SJCRH30 (cell line): ENCODE measurements around the gene ARAP2. TPM values are rescaled to one million over a fixed set of nuclear protein-coding genes. Genes with fewer than 3 reads are reported as not detected.

ENCODE experiments used
- DNase-seq, 2 experiments: peaks; one replicate each; pipeline ENCODE4 v3.0.0-alpha.2; 2015 to 2020
- H3K27ac ChIP-seq: fragments of 250-450 bp; sonication (Bioruptor Pico); 2 replicates; pipeline ENCODE4 v1.5.1; 2020; ENCODE audit warnings: mild to moderate bottlenecking, moderate library complexity
- H3K27me3 ChIP-seq: fragments of 250-450 bp; sonication (Bioruptor Pico); 2 replicates; pipeline ENCODE4 v1.5.1; 2020; ENCODE audit warnings: mild to moderate bottlenecking, moderate library complexity
- H3K36me3 ChIP-seq: fragments of 250-450 bp; sonication (Bioruptor Pico); 2 replicates; pipeline ENCODE4 v1.5.1; 2020; ENCODE audit warnings: mild to moderate bottlenecking, moderate library complexity
- H3K4me1 ChIP-seq: fragments of 250-450 bp; sonication (Bioruptor Pico); 2 replicates; pipeline ENCODE4 v1.5.1; 2020; ENCODE audit warnings: mild to moderate bottlenecking, moderate library complexity
- H3K4me3 ChIP-seq: fragments of 250-450 bp; sonication (Bioruptor Pico); 2 replicates; pipeline ENCODE4 v1.5.1; 2020; ENCODE audit warnings: mild to moderate bottlenecking, moderate library complexity
- H3K9me3 ChIP-seq: fragments of 250-450 bp; sonication (Bioruptor Pico); replicated peaks from 2 replicates; pipeline ENCODE4 v1.5.1; 2020; ENCODE audit warnings: mild to moderate bottlenecking, moderate library complexity
- total RNA-seq: library from RNA; depleted of rRNA; stranded (reverse); fragments of >200 nt; shearing (Covaris generic); gene quantifications from 2 replicates; pipeline ENCODE4 v1.2.3, GENCODE V29; 2014

The ARAP2 gene
- total RNA-seq, 1 experiment from 2014 or later, result 1.3 TPM

DNA sequence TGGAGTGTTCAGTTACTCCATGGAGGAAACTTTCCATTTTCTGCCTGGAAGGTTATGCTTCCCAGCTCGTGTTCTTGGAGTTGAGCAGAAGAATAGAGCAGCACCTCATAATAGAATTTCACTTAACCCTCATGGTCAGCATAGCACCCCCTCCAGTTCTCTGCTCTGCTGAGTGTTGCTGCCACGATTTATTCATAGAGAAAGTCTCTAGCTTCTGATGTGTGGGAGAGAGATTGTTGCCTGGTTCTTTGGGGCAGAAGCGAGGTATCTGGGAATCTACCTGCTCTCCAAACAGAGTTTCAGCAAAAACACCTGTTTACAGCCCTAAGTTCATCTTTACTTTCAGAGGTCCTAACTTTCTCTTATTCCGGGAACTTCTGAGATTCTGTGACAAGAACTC, 33.2 kb upstream of the ARAP2 start:
- H3K27ac ChIP-seq, result no peak overlapping the region
- H3K9me3 ChIP-seq, result no peaks in the 10 kb centered on the region
- 0 out of 2 replicates have a peak, but pooled peaks cover 3% of the 10 kb centered on the region for H3K27me3 ChIP-seq
- H3K4me1 ChIP-seq, result no peaks in the 10 kb centered on the region
- no peak overlapping the region for H3K4me3 ChIP-seq
- no peaks in the 10 kb centered on the region for H3K36me3 ChIP-seq
- no peak for DNase-seq

GRCh38 chr4:36274158-36274557, 29.8 kb upstream of the ARAP2 start:
- Histone ChIP-seq H3K27me3 (no peaks in the 10 kb centered on the region), H3K27ac (no peak overlapping the region), H3K36me3 (no peaks in the 10 kb centered on the region), H3K9me3 (no peaks in the 10 kb centered on the region), H3K4me1 (no peaks in the 10 kb centered on the region), H3K4me3 (no peak overlapping the region)
- DNase-seq, result no peak

- H3K9me3 ChIP-seq, result no peaks in the 10 kb centered on the region
- no peak overlapping the region for H3K27ac ChIP-seq
- no peak for DNase-seq
- no peaks in the 10 kb centered on the region for H3K4me1 ChIP-seq
- H3K4me3 ChIP-seq, result no peak overlapping the region
- H3K27me3 ChIP-seq, result no peaks in the 10 kb centered on the region
- no peaks in the 10 kb centered on the region for H3K36me3 ChIP-seq
These were observed 29.0 kb upstream of the ARAP2 start for GRCh38 chr4:36273276-36273675.

- peaks cover 3% of the 10 kb centered on the region; the same call in 1 of the 2 replicates for H3K4me1 ChIP-seq
- no peaks in the 10 kb centered on the region for H3K27me3 ChIP-seq
- no peaks in the 10 kb centered on the region for H3K36me3 ChIP-seq
- H3K4me3 ChIP-seq, result no peak overlapping the region
- no peak overlapping the region for H3K27ac ChIP-seq
- no peaks in the 10 kb centered on the region for H3K9me3 ChIP-seq
- no peak for DNase-seq
These were observed 25.3 kb upstream of the ARAP2 start for GRCh38 chr4:36269533-36270173.

DNA sequence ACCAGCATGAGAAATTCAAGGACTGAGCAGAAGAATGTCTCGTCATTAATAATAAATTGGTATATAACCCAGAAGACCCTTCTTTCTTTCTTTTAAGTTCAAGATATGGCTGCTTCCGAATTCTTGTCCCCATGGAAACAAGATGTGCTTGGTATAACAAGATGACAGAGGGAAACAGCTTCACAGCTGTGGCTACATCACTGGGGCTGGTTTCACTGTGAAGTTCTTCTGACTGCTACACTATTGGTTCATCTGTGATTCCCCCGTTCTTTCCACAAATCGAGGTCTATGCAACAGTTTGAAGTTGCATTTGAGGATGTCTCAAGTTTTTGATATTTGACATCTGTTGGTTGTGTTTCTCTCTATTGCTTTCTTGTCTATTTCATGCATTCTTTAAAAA, 24.8 kb upstream of the ARAP2 start:
- no peak overlapping the region for H3K4me3 ChIP-seq
- no peaks in the 10 kb centered on the region for H3K36me3 ChIP-seq
- DNase-seq, result no peak

DNA sequence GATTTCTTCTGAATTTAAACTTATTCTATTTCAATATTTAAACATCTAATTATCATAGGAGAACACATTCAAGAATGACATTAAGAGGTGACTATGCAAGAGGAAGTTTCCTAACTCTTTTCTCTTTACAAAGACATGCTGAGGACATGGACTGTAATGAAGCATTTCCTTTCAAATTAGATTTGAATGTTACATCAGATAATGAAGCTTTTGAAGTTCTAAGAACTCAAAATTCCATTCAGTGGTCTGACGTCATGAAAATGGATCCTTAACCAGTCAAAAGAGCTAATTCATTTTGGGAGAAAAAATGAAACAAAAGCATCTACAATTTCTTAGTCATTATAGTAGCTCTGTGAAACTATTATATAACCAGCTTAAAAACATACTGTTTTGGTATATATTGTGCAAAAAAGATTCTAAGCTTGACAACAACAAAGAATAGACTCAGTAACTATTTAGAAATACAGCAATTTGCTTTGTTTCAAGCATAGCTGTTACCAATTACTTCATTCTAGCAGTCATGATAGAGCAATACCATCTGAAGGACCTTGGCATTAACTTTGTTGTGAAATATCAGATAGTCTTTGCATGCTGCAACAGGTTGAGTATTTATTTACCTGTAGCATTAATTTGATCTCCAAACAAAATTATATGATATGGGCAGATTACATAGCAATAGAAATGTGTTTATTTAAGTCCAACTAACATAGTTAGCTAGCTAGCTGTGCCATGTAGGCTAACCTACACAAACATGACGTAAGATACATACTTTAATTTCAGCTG, 23.4 kb upstream of the ARAP2 start:
- H3K9me3 ChIP-seq, result no peaks in the 10 kb centered on the region
- no peaks in the 10 kb centered on the region for H3K27me3 ChIP-seq
- DNase-seq, result no peak
- no peak overlapping the region for H3K4me3 ChIP-seq
- H3K36me3 ChIP-seq, result no peaks in the 10 kb centered on the region
- no peak overlapping the region for H3K27ac ChIP-seq
- H3K4me1 ChIP-seq, result peaks cover 3% of the 10 kb centered on the region; the same call in 1 of the 2 replicates

More for the DNA sequence above, 24.8 kb upstream of the ARAP2 start:
- no peak overlapping the region for H3K27ac ChIP-seq
- no peaks in the 10 kb centered on the region for H3K27me3 ChIP-seq
- H3K9me3 ChIP-seq, result no peaks in the 10 kb centered on the region
- peaks cover 3% of the 10 kb centered on the region; the same call in 1 of the 2 replicates for H3K4me1 ChIP-seq

- Histone ChIP-seq H3K4me1 (peaks cover 3% of the 10 kb centered on the region; the same call in 1 of the 2 replicates), H3K27me3 (no peaks in the 10 kb centered on the region)
These were observed 20.0 kb upstream of the ARAP2 start for GRCh38 chr4:36264207-36264826.

GRCh38 chr4:36260731-36261130, 16.4 kb upstream of the ARAP2 start:
- Histone ChIP-seq H3K27me3 (no peaks in the 10 kb centered on the region), H3K27ac (no peak overlapping the region), H3K9me3 (no peaks in the 10 kb centered on the region), H3K4me1 (peaks cover 3% of the 10 kb centered on the region; the same call in 1 of the 2 replicates), H3K4me3 (no peak overlapping the region), H3K36me3 (no peaks in the 10 kb centered on the region)
- no peak for DNase-seq

More at GRCh38 chr4:36264207-36264826, 20.0 kb upstream of the ARAP2 start:
- H3K9me3 ChIP-seq, result no peaks in the 10 kb centered on the region
- no peak overlapping the region for H3K27ac ChIP-seq
- H3K36me3 ChIP-seq, result no peaks in the 10 kb centered on the region
- no peak for DNase-seq
- no peak overlapping the region for H3K4me3 ChIP-seq

GRCh38 chr4:36256398-36256891, 12.1 kb upstream of the ARAP2 start:
- Histone ChIP-seq H3K36me3 (no peaks in the 10 kb centered on the region), H3K4me3 (no peak overlapping the region), H3K27me3 (no peaks in the 10 kb centered on the region), H3K27ac (no peak overlapping the region), H3K4me1 (no peaks in the 10 kb centered on the region), H3K9me3 (no peaks in the 10 kb centered on the region)
- DNase-seq, result no peak

DNA sequence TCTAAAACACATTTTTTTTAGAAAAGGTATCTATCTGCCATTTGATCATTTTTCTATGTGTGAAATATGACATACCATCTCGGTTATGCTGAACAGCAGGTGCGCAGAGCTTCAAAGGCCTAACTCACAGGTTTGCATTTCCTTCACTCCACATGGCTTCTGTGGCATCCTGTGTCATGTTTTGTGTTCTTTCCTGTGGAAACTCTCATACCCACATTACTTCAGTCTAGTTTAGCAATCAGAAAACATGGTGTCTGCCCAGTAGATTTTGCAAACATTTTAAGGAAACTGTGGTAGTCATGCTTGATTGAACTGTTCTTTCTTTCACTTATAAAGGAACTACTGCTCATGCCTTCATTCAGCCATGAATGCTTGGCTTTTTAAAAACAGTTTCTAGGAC, 11.3 kb upstream of the ARAP2 start:
- Histone ChIP-seq H3K27me3 (no peaks in the 10 kb centered on the region), H3K4me3 (no peak overlapping the region), H3K27ac (no peak overlapping the region), H3K36me3 (no peaks in the 10 kb centered on the region), H3K4me1 (no peaks in the 10 kb centered on the region), H3K9me3 (no peaks in the 10 kb centered on the region)
- no peak for DNase-seq

GRCh38 chr4:36254371-36254770, 10.1 kb upstream of the ARAP2 start:
- H3K9me3 ChIP-seq, result no peaks in the 10 kb centered on the region
- H3K27me3 ChIP-seq, result no peaks in the 10 kb centered on the region
- H3K36me3 ChIP-seq, result no peaks in the 10 kb centered on the region
- DNase-seq, result no peak
- H3K27ac ChIP-seq, result no peak overlapping the region
- H3K4me3 ChIP-seq, result no peak overlapping the region
- no peaks in the 10 kb centered on the region for H3K4me1 ChIP-seq

GRCh38 chr4:36251983-36252382, 7.7 kb upstream of the ARAP2 start:
- DNase-seq, result no peak
- H3K36me3 ChIP-seq, result no peaks in the 10 kb centered on the region
- H3K9me3 ChIP-seq, result no peaks in the 10 kb centered on the region
- H3K4me1 ChIP-seq, result no peaks in the 10 kb centered on the region
- no peak overlapping the region for H3K4me3 ChIP-seq
- no peak overlapping the region for H3K27ac ChIP-seq
- H3K27me3 ChIP-seq, result no peaks in the 10 kb centered on the region

DNA sequence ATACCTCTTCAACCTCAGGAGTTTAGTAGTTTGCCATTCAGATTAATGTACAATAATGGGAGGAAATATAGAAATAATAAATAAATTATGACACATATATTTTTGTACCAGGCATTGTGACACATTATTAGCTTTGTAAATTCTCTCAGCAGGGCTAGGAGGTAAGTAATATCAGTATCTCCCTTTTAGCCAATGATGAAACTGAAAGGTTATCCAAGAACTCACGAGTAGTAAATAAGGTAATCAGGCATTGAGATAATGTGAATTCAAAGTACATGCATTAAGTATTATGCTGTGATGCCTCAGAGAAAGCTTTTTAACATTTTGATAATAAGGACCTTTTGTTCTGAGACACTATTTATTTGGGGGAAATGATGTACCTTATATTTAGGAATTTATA, 5.3 kb upstream of the ARAP2 start:
- no peaks in the 10 kb centered on the region for H3K9me3 ChIP-seq
- no peaks in the 10 kb centered on the region for H3K4me1 ChIP-seq
- peaks cover 4% of the 10 kb centered on the region; the same call in 1 of the 2 replicates for H3K27me3 ChIP-seq
- H3K27ac ChIP-seq, result no peak overlapping the region
- no peak overlapping the region for H3K4me3 ChIP-seq
- DNase-seq, result no peak
- no peaks in the 10 kb centered on the region for H3K36me3 ChIP-seq

DNA sequence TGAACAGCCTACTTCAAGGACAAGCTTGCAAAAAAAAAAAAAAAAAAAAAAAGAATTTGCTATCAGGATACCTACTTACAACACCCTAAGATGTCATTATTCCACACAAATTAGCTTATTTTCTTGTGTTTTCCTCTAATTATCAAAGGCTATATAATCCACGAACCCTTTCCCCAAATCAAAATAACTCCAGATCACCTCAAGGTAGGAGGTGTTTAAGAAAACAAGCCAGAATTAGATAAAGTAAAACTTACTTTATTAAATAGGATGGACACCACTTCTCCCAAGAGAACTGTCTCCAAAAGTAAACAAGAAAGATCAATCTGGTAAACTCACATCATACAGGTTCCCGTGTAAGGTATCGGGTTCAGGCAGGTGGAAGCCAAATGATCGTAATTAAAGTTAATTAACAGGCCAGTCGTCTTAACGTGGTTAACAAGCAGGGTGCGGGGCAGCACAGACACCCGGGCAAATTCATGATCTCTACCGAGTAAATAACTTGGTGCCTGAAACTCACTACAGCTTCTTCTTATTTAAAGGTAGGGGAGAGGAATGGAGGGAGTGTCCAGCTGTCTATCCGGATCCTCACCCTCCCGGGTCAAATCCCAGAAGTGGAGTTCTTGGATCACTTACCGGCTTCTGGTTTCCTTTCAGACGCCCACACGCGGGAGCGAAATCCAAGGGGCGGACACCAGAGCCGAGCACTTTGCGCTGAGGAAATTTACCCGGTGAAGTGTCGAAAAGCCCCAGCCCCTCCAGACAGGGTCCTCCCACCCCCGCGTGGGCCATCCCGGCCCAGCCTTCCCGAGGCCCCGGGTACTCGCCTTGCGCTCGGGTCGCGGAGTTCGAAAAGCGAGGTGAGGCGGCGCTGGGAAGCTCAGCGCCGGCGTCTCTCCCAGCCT, 708 bp downstream of the ARAP2 start:
- no peaks in the 10 kb centered on the region for H3K36me3 ChIP-seq
- H3K27ac ChIP-seq, result no peak overlapping the region
- no peaks in the 10 kb centered on the region for H3K4me1 ChIP-seq
- peak overlapping the region; percentile 56 for H3K4me3 ChIP-seq
- H3K9me3 ChIP-seq, result no peaks in the 10 kb centered on the region
- peaks cover 9% of the 10 kb centered on the region for H3K27me3 ChIP-seq
- peak; percentile 16 to 49 for DNase-seq
